H9 (cell line): ENCODE results near the gene WSCD1. TPM values are rescaled to one million over a fixed set of nuclear protein-coding genes. Genes with fewer than 3 reads are reported as not detected.

Source experiments
- DNase-seq: peaks from one replicate; pipeline ENCODE4 v3.0.0-alpha.2; 2017
- H2AFZ ChIP-seq: one replicate; pipeline ENCODE4 v1.6.1; 2013; ENCODE audit warnings: mild to moderate bottlenecking, low read length, control low read depth, moderate library complexity
- H2AK5ac ChIP-seq: 2 replicates; pipeline ENCODE4 v1.6.1; 2013; ENCODE audit warnings: low read length, control low read depth, mixed read lengths; ENCODE audit not compliant: insufficient read length
- H2BK120ac ChIP-seq: one replicate; pipeline ENCODE4 v1.6.1; 2013; ENCODE audit warnings: low read depth, mild to moderate bottlenecking, low read length, control low read depth, inconsistent platforms; ENCODE audit not compliant: poor library complexity, severe bottlenecking
- H2BK12ac ChIP-seq: 2 replicates; pipeline ENCODE4 v1.6.1; 2013; ENCODE audit warnings: low read length, control low read depth, mixed read lengths, low read depth; ENCODE audit not compliant: insufficient read length
- H2BK15ac ChIP-seq: 2 replicates; pipeline ENCODE4 v1.6.1; 2013; ENCODE audit warnings: low read depth, low read length, control low read depth
- H2BK20ac ChIP-seq: one replicate; pipeline ENCODE4 v1.6.1; 2013; ENCODE audit warnings: low read depth, mild to moderate bottlenecking, low read length, control low read depth, inconsistent platforms; ENCODE audit not compliant: poor library complexity, severe bottlenecking
- H2BK5ac ChIP-seq: 2 replicates; pipeline ENCODE4 v1.6.1; 2013; ENCODE audit warnings: low read length, control low read depth, mixed read lengths; ENCODE audit not compliant: insufficient read length
- H3K14ac ChIP-seq: 2 replicates; pipeline ENCODE4 v1.6.1; 2013; ENCODE audit warnings: low read length, control low read depth; ENCODE audit not compliant: insufficient read depth
- H3K18ac ChIP-seq: 2 replicates; pipeline ENCODE4 v1.6.1; 2013; ENCODE audit warnings: low read depth, mild to moderate bottlenecking, mixed read lengths, low read length, control low read depth; ENCODE audit not compliant: insufficient read length
- H3K23ac ChIP-seq: 2 replicates; pipeline ENCODE4 v1.6.1; 2013; ENCODE audit warnings: low read length, control low read depth, mixed read lengths, low read depth; ENCODE audit not compliant: insufficient read length
- H3K23me2 ChIP-seq: 2 replicates; pipeline ENCODE4 v1.6.1; 2013; ENCODE audit warnings: low read depth, mild to moderate bottlenecking, mixed read lengths, low read length, control low read depth; ENCODE audit not compliant: insufficient read length, poor library complexity, severe bottlenecking
- H3K27ac ChIP-seq: 2 replicates; pipeline ENCODE4 v1.5.1; 2013; ENCODE audit warnings: low read length, control low read depth, mixed read lengths, low read depth; ENCODE audit not compliant: insufficient read length
- H3K27me3 ChIP-seq: 2 replicates; pipeline ENCODE4 v1.6.1; 2013; ENCODE audit warnings: low read length, control low read depth, inconsistent platforms; ENCODE audit not compliant: insufficient read depth
- H3K4ac ChIP-seq: 2 replicates; pipeline ENCODE4 v1.6.1; 2013; ENCODE audit warnings: low read depth, mild to moderate bottlenecking, control low read depth, inconsistent platforms, low read length, moderate library complexity
- H3K4me1 ChIP-seq: 2 replicates; pipeline ENCODE4 v1.6.1; 2013; ENCODE audit warnings: low read length, control low read depth, inconsistent platforms; ENCODE audit not compliant: insufficient read depth
- H3K4me2 ChIP-seq: 2 replicates; pipeline ENCODE4 v1.6.1; 2013; ENCODE audit warnings: low read length, control low read depth, mixed read lengths; ENCODE audit not compliant: insufficient read length, insufficient read depth
- H3K56ac ChIP-seq: 2 replicates; pipeline ENCODE4 v1.6.1; 2013; ENCODE audit warnings: low read depth, mild to moderate bottlenecking, mixed read lengths, low read length, control low read depth; ENCODE audit not compliant: insufficient read length
- H3K79me1 ChIP-seq: 2 replicates; pipeline ENCODE4 v1.6.1; 2013; ENCODE audit warnings: low read depth, mild to moderate bottlenecking, moderate library complexity, low read length, control low read depth, inconsistent platforms; ENCODE audit not compliant: insufficient read depth, poor library complexity, severe bottlenecking
- H3K79me2 ChIP-seq: 2 replicates; pipeline ENCODE4 v1.6.1; 2013; ENCODE audit warnings: low read length, control low read depth, inconsistent platforms; ENCODE audit not compliant: insufficient read depth
- H3K9ac ChIP-seq: 2 replicates; pipeline ENCODE4 v1.6.1; 2013; ENCODE audit warnings: low read length, control low read depth, mixed read lengths; ENCODE audit not compliant: insufficient read length; ENCODE audit errors: extremely low read depth
- H3K9me3 ChIP-seq: one replicate; pipeline ENCODE4 v1.6.1; 2013; ENCODE audit warnings: low read depth, low read length, inconsistent platforms; ENCODE audit not compliant: control insufficient read depth
- H3T11ph ChIP-seq: one replicate; pipeline ENCODE4 v1.6.1; 2013; ENCODE audit warnings: mild to moderate bottlenecking, low read length, control low read depth, inconsistent platforms
- H4K20me1 ChIP-seq: one replicate; pipeline ENCODE4 v1.6.1; 2013; ENCODE audit not compliant: control insufficient read depth, insufficient read length, insufficient read depth
- H4K5ac ChIP-seq: 2 replicates; pipeline ENCODE4 v1.6.1; 2013; ENCODE audit warnings: low read depth, mild to moderate bottlenecking, mixed read lengths, low read length, control low read depth; ENCODE audit not compliant: insufficient read length
- H4K8ac ChIP-seq: replicated peaks from 2 replicates; pipeline ENCODE4 v1.6.1; 2013; ENCODE audit warnings: low read length, control low read depth, mixed read lengths, low read depth; ENCODE audit not compliant: insufficient read length
- H4K91ac ChIP-seq: 2 replicates; pipeline ENCODE4 v1.6.1; 2013; ENCODE audit warnings: low read depth, mild to moderate bottlenecking, moderate library complexity, mixed read lengths, low read length, control low read depth; ENCODE audit not compliant: insufficient read length
- H3K27ac Mint-ChIP-seq, 3 experiments: 2 replicates in 2 of 3; 3 replicates in 1 of 3; pipeline ENCODE4 v1.8.0; 2020 to 2021; ENCODE audit warnings: mixed read lengths in 3 of 3, mild to moderate bottlenecking in 1 of 3, moderate library complexity in 1 of 3
- H3K27me3 Mint-ChIP-seq: 2 replicates; pipeline ENCODE4 v1.8.0; 2021; ENCODE audit warnings: low read depth, mild to moderate bottlenecking, moderate library complexity, mixed read lengths
- H3K36me3 Mint-ChIP-seq, 3 experiments: 2 replicates in 2 of 3; 3 replicates in 1 of 3; pipeline ENCODE4 v1.8.0; 2020 to 2021; ENCODE audit warnings: low read depth in 3 of 3, mixed read lengths in 3 of 3; ENCODE audit not compliant: insufficient read depth in 1 of 3
- H3K4me1 Mint-ChIP-seq, 2 experiments: 2 replicates each; pipeline ENCODE4 v1.8.0; 2020; ENCODE audit warnings: mixed read lengths in 2 of 2
- H3K4me3 Mint-ChIP-seq, 2 experiments: 2 replicates in 1 of 2; 3 replicates in 1 of 2; pipeline ENCODE4 v1.8.0; 2020 to 2021; ENCODE audit warnings: mild to moderate bottlenecking in 2 of 2, mixed read lengths in 2 of 2, moderate library complexity in 1 of 2
- H3K9me3 Mint-ChIP-seq, 2 experiments: 2 replicates in 1 of 2; 3 replicates in 1 of 2; pipeline ENCODE4 v1.8.0; 2020; ENCODE audit warnings: mild to moderate bottlenecking in 2 of 2, mixed read lengths in 2 of 2, moderate library complexity in 1 of 2
- CTCF ChIP-seq: fragments of 200-600 bp; sonication (generic); conservative IDR thresholded peaks from 3 replicates; pipeline ENCODE4 v1.8.0; 2021; ENCODE audit warnings: antibody characterized with exemption, mild to moderate bottlenecking
- WGBS: extraction: QIAGEN DNeasy Blood & Tissue Kit; methylation state at CpG from one replicate; pipeline ENCODE4 v1.1.7; 2013; ENCODE audit warnings: missing lambda C conversion rate, low lambda C conversion rate, mixed read lengths; ENCODE audit not compliant: insufficient read length; ENCODE audit errors: extremely low coverage; 5-methylcytosine and 5-hydroxymethylcytosine counted together
- total RNA-seq: library from RNA; stranded (reverse); gene quantifications from 2 replicates; pipeline ENCODE4 v1.2.1, GENCODE V29; 2021

WSCD1 gene
- total RNA-seq, 1 experiment from 2014 or later = 33.6 TPM

- H2AK5ac ChIP-seq = no peak overlapping the region
- H3K9me3 ChIP-seq = no peaks in the 10 kb centered on the region
- no peak overlapping the region for H4K5ac ChIP-seq
- no peak overlapping the region for H3K9ac ChIP-seq
- H2BK5ac ChIP-seq = no peak overlapping the region
- no CpG with 5 or more reads among the region's 11 CpGs for WGBS
- H2BK15ac ChIP-seq = no peak overlapping the region
- peaks cover 45 to 59% (median 48%) of the 10 kb centered on the region in 3 experiments for H3K36me3 Mint-ChIP-seq
- no peak overlapping the region for H3T11ph ChIP-seq
- H3K27ac Mint-ChIP-seq = peak overlapping the region; percentile 57 to 95 (median 71)
- H3K4me1 ChIP-seq = peaks cover 21% of the 10 kb centered on the region; the same call in 1 of the 2 replicates
- no peaks in the 10 kb centered on the region for H3K79me2 ChIP-seq
- H3K27me3 ChIP-seq = no peaks in the 10 kb centered on the region
- no peaks in the 10 kb centered on the region for H4K20me1 ChIP-seq
- H3K9me3 Mint-ChIP-seq = no peaks in the 10 kb centered on the region
- H4K91ac ChIP-seq = no peak overlapping the region
- H3K79me1 ChIP-seq = no peaks in the 10 kb centered on the region
- no peak overlapping the region for H2BK120ac ChIP-seq
- H3K23ac ChIP-seq = no peak overlapping the region
- no peak overlapping the region for H3K56ac ChIP-seq
- peaks cover 51% of the 10 kb centered on the region in 2 experiments for H3K4me1 Mint-ChIP-seq
- DNase-seq = peak; percentile 63
- no peak overlapping the region for H3K4me3 Mint-ChIP-seq
- H3K4me2 ChIP-seq = no peak overlapping the region
- H3K18ac ChIP-seq = peak overlapping the region; percentile 49
- H4K8ac ChIP-seq = no peak overlapping the region
- H3K27me3 Mint-ChIP-seq = no peaks in the 10 kb centered on the region
- TF ChIP-seq CTCF = no peak
- H2BK12ac ChIP-seq = peak overlapping the region; percentile 10
- H3K27ac ChIP-seq = peak overlapping the region; percentile 23
- no peak overlapping the region for H2BK20ac ChIP-seq
- H3K4ac ChIP-seq = no peak overlapping the region
- H3K23me2 ChIP-seq = peaks cover 5% of the 10 kb centered on the region
- H2AFZ ChIP-seq = no peak overlapping the region
- H3K14ac ChIP-seq = 0 out of 2 replicates have a peak overlapping the region, but pooled peaks have one; percentile 41
Observed at GRCh38 chr17:6098050-6098822, 28.1 kb downstream of the WSCD1 start.
